DOHH2 (cell line): ENCODE measurements around the gene OR52E8.

Source experiments
- H3F3A ChIP-seq: fragments of 200-600 bp; sonication (generic), shearing (Covaris generic); 2 replicates; pipeline ENCODE4 v1.6.0; 2016; ENCODE audit warnings: antibody characterized with exemption, mild to moderate bottlenecking; ENCODE audit not compliant: control insufficient read depth, insufficient read depth
- H3K27ac ChIP-seq: fragments of 200-600 bp; sonication (generic); 2 replicates; pipeline ENCODE4 v1.5.1; 2014; ENCODE audit warnings: low read depth, mild to moderate bottlenecking, low read length, moderate library complexity
- H3K27me3 ChIP-seq: fragments of 200-600 bp; sonication (generic); 2 replicates; pipeline ENCODE4 v1.6.1; 2014; ENCODE audit warnings: mild to moderate bottlenecking, low read length, mixed read lengths; ENCODE audit not compliant: control insufficient read depth
- H3K36me3 ChIP-seq: fragments of 200-600 bp; sonication (generic); 2 replicates; pipeline ENCODE4 v1.6.1; 2014; ENCODE audit warnings: mild to moderate bottlenecking, low read length, moderate library complexity, mixed read lengths; ENCODE audit not compliant: control insufficient read depth
- H3K4me1 ChIP-seq: fragments of 200-600 bp; sonication (generic); 2 replicates; pipeline ENCODE4 v1.6.1; 2014; ENCODE audit warnings: mild to moderate bottlenecking, low read length, mixed read lengths; ENCODE audit not compliant: control insufficient read depth
- H3K4me2 ChIP-seq: fragments of 200-600 bp; sonication (generic); 2 replicates; pipeline ENCODE4 v1.6.0; 2014; ENCODE audit warnings: mild to moderate bottlenecking, low read length, moderate library complexity
- H3K4me3 ChIP-seq: fragments of 200-600 bp; sonication (generic); 2 replicates; pipeline ENCODE4 v1.5.1; 2014; ENCODE audit warnings: mild to moderate bottlenecking, low read length, mixed read lengths
- H3K79me2 ChIP-seq: fragments of 200-600 bp; sonication (generic); 2 replicates; pipeline ENCODE4 v1.6.1; 2014; ENCODE audit warnings: mild to moderate bottlenecking, low read length, mixed read lengths; ENCODE audit not compliant: control insufficient read depth
- H3K9me2 ChIP-seq: fragments of 200-600 bp; sonication (generic); replicated peaks from 2 replicates; pipeline ENCODE4 v1.6.1; 2014; ENCODE audit warnings: mild to moderate bottlenecking, low read length, mixed read lengths; ENCODE audit not compliant: control insufficient read depth
- H3K9me3 ChIP-seq: fragments of 200-600 bp; sonication (generic); 2 replicates; pipeline ENCODE4 v1.6.1; 2014; ENCODE audit warnings: antibody characterized with exemption, low read length, mixed read lengths; ENCODE audit not compliant: control insufficient read depth, insufficient read depth
- H4K20me1 ChIP-seq: fragments of 200-600 bp; sonication (generic); 2 replicates; pipeline ENCODE4 v1.6.0; 2014; ENCODE audit warnings: low read depth, mild to moderate bottlenecking, antibody characterized with exemption, low read length, moderate library complexity; ENCODE audit not compliant: control insufficient read depth, insufficient read depth
- EZH2phosphoT487 ChIP-seq: fragments of 200-600 bp; sonication (generic); IDR thresholded peaks from 2 replicates; pipeline ENCODE4 v1.6.1; 2017; ENCODE audit warnings: borderline replicate concordance, mild to moderate bottlenecking, antibody characterized with exemption, low read length, moderate library complexity, mixed read lengths
- TF ChIP-seq, protein P1 (sequence below): fragments of 200-600 bp; sonication (generic); IDR thresholded peaks from one replicate; pipeline ENCODE4 v1.5.1; 2014; ENCODE audit warnings: antibody characterized with exemption, mild to moderate bottlenecking, low read depth, low read length; ENCODE audit not compliant: poor library complexity, severe bottlenecking

The OR52E8 gene

DNA sequence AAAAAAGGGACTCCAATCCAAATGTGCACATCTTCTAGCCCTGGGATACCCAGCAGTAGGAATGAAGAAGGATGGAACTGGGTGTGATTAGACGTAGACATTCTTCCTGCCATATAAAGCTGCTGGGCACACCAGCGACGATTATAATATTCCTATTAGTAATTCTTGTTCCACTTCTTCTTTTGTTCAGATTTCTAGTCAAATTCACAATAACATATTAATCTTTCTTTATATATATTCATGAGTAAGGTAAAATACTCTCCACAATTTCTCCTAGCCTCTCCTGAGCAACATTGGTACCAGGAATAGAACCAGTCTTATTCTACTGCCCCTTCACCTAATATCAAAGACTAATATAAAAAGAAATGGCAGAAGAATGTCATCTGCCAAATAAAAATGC, at the start of gene OR52E8:
Gene OR52E8 (minus strand): TSS at position 101 of the 400 bp plus-strand sequence. CDS start 0 bp downstream, at position 101.
- Histone ChIP-seq H3F3A (no peaks in the 10 kb centered on the region), H3K27me3 (no peaks in the 10 kb centered on the region), H4K20me1 (no peaks in the 10 kb centered on the region), H3K4me3 (no peak within 1 kb of the TSS), H3K4me1 (no peaks in the 10 kb centered on the region), H3K27ac (no peak within 1 kb of the TSS), H3K9me3 (no peaks in the 10 kb centered on the region), H3K79me2 (no peaks in the 10 kb centered on the region), H3K4me2 (no peak within 1 kb of the TSS), H3K9me2 (no peaks in the 10 kb centered on the region), H3K36me3 (no peaks in the 10 kb centered on the region)
- TF ChIP-seq EZH2phosphoT487, result no peak
- TF ChIP-seq, protein P1, sequence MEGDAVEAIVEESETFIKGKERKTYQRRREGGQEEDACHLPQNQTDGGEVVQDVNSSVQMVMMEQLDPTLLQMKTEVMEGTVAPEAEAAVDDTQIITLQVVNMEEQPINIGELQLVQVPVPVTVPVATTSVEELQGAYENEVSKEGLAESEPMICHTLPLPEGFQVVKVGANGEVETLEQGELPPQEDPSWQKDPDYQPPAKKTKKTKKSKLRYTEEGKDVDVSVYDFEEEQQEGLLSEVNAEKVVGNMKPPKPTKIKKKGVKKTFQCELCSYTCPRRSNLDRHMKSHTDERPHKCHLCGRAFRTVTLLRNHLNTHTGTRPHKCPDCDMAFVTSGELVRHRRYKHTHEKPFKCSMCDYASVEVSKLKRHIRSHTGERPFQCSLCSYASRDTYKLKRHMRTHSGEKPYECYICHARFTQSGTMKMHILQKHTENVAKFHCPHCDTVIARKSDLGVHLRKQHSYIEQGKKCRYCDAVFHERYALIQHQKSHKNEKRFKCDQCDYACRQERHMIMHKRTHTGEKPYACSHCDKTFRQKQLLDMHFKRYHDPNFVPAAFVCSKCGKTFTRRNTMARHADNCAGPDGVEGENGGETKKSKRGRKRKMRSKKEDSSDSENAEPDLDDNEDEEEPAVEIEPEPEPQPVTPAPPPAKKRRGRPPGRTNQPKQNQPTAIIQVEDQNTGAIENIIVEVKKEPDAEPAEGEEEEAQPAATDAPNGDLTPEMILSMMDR, result no peak

DNA sequence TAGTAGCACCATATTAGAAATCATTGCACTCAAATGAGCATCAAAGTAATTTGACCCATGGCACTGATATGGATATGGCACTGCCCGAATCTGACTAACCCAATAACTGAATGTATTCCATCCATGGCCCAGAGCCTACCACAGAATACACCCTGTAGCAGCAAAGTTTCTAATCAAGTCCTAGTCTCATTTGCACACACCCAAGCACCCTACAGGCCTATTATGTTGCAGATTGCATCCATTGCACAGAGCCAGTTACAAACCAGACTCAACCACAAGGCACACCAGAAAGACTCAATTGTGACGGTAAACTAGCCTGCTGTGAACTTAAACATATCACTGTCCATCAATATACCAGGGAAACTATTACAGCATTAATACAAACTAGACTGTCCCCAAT, 42.0 kb upstream of the OR52E8 start:
- Histone ChIP-seq H3F3A (no peaks in the 10 kb centered on the region), H3K36me3 (no peaks in the 10 kb centered on the region), H3K27ac (no peak overlapping the region), H3K4me3 (no peak overlapping the region), H3K4me1 (no peaks in the 10 kb centered on the region), H3K9me3 (no peaks in the 10 kb centered on the region), H3K79me2 (no peaks in the 10 kb centered on the region), H3K4me2 (no peak overlapping the region), H4K20me1 (no peaks in the 10 kb centered on the region), H3K9me2 (no peaks in the 10 kb centered on the region), H3K27me3 (no peaks in the 10 kb centered on the region)
- no peak for TF ChIP-seq EZH2phosphoT487
- TF ChIP-seq, protein P1, result no peak

DNA sequence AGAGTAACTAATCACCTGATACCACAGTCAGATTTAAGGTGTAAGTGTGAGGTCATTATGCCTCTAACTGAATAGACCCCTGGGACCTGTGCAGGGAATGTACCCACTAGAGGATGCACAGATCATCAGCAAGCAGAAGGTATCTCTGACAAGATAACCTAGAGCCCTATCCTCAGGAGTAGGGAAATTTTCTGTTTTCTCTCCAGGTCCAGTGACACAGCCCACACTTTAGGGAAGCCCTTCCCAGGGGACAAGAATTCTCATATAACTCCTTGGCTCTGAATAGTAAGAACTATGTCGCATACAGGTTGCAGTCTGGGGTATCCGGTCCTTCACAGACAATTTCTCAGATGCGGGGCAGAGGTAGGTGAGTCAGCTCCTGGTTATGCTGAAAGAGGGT, 35.4 kb upstream of the OR52E8 start, which contains the start of gene OR52E5:
Gene OR52E5 (plus strand): TSS at position 301 of the 400 bp plus-strand sequence. CDS start 7,569 bp downstream, outside the sequence.
- Histone ChIP-seq H3K36me3 (no peaks in the 10 kb centered on the region), H3K27ac (no peak within 1 kb of the TSS), H3K9me3 (no peaks in the 10 kb centered on the region), H3K9me2 (no peaks in the 10 kb centered on the region), H3K79me2 (no peaks in the 10 kb centered on the region), H3F3A (no peaks in the 10 kb centered on the region), H3K27me3 (no peaks in the 10 kb centered on the region), H4K20me1 (no peaks in the 10 kb centered on the region), H3K4me3 (no peak within 1 kb of the TSS), H3K4me1 (no peaks in the 10 kb centered on the region), H3K4me2 (no peak within 1 kb of the TSS)
- TF ChIP-seq, protein P1, result no peak
- TF ChIP-seq EZH2phosphoT487, result no peak
